Prostate gland (tissue), 2 donors: ENCODE data around the gene CAPZB.

ENCODE experiments used
- POLR2A ChIP-seq: fragments of 450-650 bp; IDR thresholded peaks from one replicate; pipeline ENCODE4 v1.6.1; 2016; ENCODE audit warnings: antibody characterized with exemption, mild to moderate bottlenecking
- POLR2AphosphoS5 ChIP-seq: sonication (generic); formaldehyde crosslinking; IDR thresholded peaks from one replicate; pipeline ENCODE4 v1.6.1; 2017; ENCODE audit warnings: antibody characterized with exemption
- TF ChIP-seq, protein P1 (sequence below), 4 experiments: fragments of 200-600 bp in 2 of 4; fragments of 450-650 bp in 2 of 4; sonication (generic) in 2 of 4; IDR thresholded peaks; 1 replicate in 3 of 4; 2 replicates in 1 of 4; pipeline ENCODE4 v1.5.1; 2016 to 2019; ENCODE audit warnings: antibody characterized with exemption in 4 of 4, mild to moderate bottlenecking in 2 of 4, moderate library complexity in 2 of 4

DNA sequence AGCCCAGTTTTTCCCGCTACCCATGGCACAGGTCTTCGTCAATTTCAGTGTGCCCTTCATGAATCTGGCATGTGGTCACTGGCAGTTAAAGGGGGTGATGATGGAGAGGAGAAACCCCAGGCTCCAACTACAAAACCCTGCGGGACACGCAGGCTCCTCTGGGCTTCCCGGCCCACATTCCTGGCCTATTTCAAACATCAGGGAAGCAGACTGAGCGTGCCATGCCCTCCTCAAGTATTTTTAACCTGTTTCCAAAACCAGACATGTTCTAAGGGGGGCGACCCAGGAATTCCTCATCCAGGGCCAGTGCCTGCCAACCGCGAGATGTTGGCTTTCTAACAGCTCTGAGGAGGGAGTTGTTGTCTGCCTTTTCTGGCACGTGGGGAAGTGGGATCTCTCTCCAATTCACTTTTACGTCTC is 85.1 kb downstream of the CAPZB start:
- TF ChIP-seq, protein P1, sequence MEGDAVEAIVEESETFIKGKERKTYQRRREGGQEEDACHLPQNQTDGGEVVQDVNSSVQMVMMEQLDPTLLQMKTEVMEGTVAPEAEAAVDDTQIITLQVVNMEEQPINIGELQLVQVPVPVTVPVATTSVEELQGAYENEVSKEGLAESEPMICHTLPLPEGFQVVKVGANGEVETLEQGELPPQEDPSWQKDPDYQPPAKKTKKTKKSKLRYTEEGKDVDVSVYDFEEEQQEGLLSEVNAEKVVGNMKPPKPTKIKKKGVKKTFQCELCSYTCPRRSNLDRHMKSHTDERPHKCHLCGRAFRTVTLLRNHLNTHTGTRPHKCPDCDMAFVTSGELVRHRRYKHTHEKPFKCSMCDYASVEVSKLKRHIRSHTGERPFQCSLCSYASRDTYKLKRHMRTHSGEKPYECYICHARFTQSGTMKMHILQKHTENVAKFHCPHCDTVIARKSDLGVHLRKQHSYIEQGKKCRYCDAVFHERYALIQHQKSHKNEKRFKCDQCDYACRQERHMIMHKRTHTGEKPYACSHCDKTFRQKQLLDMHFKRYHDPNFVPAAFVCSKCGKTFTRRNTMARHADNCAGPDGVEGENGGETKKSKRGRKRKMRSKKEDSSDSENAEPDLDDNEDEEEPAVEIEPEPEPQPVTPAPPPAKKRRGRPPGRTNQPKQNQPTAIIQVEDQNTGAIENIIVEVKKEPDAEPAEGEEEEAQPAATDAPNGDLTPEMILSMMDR (IDR thresholded peaks at IDR 0.05), result no peak
- TF ChIP-seq POLR2A (no peak), POLR2AphosphoS5 (peak; percentile 16)
